HT-29 (cell line): ENCODE measurements around the gene DSC2. TPM values are rescaled to one million over a fixed set of nuclear protein-coding genes. Genes with fewer than 3 reads are reported as not detected.

Experiments used
- DNase-seq: peaks from one replicate; pipeline ENCODE4 v3.0.0-alpha.2; 2015; ENCODE audit warnings: low spot score
- total RNA-seq: library from RNA; depleted of rRNA; stranded (reverse); fragments of >200 nt; shearing (Covaris generic); gene quantifications from 2 replicates; pipeline ENCODE4 v1.2.3, GENCODE V29; 2014

The DSC2 gene
- total RNA-seq, 1 experiment from 2014 or later = 5.7 TPM

DNA sequence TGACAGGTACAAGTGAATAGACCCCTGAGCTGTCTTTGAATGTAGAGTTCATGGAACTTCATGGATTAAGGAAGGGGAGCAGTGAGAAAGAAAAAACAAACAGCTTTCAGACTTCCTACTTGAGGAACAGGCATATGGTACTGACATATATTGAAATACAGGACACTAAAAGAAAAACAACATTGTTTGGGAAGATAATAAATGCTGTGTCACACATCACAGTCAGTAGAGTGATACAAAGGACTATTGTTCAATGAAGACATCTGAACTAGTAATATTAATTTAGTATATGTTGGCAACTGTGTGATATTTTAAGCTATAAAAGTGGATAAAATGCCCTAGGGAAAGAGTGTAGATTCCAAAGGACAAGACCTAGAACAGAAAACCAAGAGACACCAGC, 3.3 kb downstream of the DSC2 start:
- no peak for DNase-seq

GRCh38 chr18:31097666-31098065, 4.6 kb downstream of the DSC2 start:
- DNase-seq = peak; percentile 52

DNA sequence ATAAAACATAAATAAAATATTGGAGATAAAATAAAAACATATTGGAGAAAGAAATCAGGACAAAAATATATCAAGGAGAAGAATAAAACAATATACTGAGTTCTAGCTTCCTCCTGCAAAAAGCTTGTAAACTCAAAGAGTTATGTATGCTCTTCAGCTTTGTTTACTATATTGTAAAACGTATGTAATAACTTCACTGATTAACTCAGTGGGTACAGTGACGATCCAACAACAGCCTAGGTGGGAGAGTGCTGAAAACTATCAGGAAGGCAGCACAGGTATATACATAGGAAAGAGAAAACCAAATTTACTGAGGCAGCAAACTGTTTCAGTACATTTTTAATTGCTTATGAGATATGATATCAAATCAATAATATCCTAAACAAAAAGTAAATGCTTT, 8.3 kb downstream of the DSC2 start:
- DNase-seq = no peak

DNA sequence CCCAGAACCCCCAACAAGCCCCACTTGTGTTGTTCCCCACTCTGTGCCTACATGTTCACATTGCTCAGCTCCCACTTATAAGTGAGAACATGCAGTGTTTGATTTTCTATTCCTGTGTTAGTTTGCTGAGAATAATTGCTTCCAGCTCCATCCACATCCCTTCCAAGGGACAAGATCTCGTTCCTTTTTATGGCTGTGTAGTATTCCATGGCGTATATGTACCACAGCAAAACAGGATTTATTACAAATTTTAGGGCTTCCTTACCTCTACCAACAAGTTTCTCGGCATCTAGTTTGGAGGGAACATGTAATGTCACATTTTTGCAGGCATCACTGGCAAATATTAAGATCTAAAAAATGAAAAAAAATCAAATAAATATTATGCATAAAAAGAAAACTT, 8.9 kb downstream of the DSC2 start:
- DNase-seq = no peak

DNA sequence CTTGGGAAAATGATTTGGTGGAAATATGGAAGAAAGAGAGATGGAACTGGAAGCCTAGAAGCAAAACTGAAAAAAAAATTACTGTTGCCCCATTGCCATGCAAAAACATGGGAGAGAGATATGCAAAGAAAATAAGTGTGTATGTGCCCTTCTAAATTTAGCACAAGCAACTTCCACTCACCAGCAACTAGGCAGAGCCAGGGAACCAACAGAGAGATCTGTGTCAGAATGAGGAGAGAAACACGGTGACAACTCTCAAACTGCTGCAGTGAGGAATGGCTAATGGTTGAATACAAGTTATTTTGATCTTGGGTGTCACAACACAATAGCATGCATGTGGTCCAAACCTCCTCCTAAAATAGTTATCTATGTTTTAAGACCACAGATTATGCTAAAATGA, 10.9 kb downstream of the DSC2 start:
- DNase-seq = no peak

GRCh38 chr18:31088532-31088931, 13.7 kb downstream of the DSC2 start:
- DNase-seq = no peak

DNA sequence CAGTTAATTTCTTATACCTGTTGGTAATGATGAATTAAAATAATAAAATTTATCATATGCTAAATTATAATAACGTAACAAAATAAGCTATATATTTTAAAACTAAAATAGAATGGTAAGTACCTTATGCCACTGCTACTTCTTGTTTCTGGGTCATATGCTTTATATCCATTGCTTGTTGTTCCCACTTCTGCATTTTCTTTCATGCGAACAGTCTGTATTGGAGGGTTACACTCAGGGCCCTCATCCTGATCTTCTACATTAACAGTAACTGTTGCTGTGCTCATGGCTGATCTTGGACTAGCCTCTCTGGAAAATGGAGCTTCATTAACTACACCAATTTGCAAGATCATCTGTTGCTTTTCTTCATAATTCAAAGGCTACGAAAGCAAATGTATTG, 22.2 kb downstream of the DSC2 start:
- no peak for DNase-seq

GRCh38 chr18:31077878-31078277, 24.3 kb downstream of the DSC2 start:
- DNase-seq = no peak

DNA sequence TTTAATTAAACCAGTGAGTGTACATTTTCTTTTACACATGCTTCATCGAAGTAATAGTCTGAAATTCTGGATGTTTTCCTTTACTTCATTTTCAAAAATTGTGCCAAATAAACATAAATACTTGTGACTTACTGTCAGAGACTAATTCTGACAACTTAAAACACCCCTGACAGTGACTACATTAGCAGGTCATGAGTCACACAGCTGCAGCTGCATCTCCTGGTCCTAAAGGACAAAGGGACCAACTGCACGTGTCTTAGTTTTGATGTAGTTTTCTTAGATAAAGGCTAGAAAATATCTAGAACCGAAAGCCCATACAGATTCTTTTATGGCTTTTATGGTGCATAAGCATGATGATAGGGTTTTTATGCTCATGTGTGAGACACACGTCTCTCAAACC, 30.0 kb downstream of the DSC2 start:
- DNase-seq = no peak

DNA sequence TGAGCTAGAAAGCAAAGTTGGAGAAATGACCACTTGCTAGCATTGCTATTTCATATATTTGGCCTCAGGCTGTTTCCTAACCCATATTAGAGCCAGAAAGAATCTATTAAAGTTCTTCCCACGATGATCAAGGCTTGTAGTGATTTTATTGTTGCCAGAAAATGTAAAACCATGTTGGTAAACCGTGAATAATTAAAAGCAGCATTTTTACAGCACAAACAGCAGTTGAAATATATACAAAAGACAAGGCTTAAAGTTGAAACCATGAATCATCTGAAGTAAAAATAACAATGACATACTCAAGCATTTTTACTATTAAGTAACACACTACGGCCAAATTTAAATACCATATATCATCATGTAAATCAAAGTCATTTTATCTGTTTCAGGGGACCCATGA, 32.0 kb downstream of the DSC2 start:
- no peak for DNase-seq

GRCh38 chr18:31066266-31066665, 36.0 kb downstream of the DSC2 start:
- no peak for DNase-seq

DNA sequence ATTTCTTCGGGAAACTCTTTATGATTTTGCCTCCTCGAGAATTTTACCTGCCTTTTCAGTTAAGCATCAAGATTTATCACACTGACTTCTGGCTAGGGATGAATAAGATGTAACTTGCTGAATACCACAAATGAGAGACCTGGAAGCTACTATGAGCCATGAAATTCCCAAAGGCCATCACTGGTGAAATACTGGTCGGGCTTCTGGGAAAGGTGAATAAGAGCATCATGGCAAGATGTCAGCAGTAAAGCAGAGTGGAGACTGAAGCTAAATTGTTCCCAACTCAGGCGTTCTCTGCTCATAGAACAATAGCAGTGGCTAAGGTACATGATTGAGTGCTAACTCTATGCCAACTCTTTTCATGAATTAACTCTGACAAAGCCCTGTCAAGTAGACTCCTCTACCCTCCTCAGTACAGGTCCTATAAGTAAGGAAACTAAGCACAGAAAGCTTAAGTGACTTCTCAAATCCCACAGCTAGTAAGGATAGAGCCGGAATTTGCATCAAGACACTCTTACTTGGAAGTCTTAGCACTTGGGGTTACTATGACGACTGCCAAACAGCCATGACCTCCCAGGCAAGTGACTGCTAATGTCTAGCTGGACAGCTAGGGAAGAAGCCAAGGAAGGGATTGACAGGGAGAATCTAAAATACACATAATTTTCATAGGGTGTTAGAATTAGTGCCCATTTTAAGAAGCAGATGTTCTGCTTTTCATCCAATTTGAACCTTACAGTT, 37.0 kb downstream of the DSC2 start:
- no peak for DNase-seq

DNA sequence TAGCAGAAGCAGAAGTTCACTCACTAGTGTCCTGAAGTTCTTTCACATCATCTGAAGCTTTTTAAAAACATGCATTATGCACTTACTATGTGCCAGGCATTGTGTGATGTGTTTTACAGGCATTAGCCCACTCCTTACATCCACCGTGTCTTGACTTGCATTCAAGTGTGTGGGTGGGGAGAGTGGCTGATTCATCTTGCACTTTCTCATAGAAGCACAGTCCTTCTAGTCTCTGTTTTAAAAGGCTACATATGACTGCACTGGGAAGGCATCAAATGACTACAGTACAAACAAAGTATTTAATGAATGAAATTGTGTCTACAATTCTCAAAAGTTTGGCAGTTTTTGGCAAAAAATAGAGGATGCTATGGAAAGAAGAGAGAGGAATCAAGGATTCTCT, 38.1 kb downstream of the DSC2 start:
- DNase-seq = no peak

- DNase-seq = no peak
Measured at GRCh38 chr18:31061945-31062344, 40.3 kb downstream of the DSC2 start.

GRCh38 chr18:31058897-31059296, 43.3 kb downstream of the DSC2 start:
- DNase-seq = no peak

DNA sequence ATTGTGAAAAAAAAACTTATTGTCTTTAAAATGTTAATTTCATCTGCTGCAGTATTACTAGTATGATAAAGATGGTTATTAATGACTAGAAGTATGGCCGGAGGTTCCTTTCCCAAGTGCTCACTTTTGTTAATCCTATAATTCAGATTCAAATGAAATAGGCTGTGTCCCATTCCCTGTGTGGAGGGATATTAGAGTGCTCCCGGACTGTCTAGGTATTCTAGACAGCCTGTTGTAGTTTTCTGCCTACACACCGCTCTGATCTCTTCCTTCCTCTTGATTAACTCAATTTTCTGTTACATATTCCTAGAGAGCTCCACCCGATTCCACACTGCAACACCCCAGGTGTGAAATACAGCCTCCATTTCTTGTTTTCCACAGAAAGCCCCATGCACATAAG, 44.3 kb downstream of the DSC2 start:
- DNase-seq = no peak

DNA sequence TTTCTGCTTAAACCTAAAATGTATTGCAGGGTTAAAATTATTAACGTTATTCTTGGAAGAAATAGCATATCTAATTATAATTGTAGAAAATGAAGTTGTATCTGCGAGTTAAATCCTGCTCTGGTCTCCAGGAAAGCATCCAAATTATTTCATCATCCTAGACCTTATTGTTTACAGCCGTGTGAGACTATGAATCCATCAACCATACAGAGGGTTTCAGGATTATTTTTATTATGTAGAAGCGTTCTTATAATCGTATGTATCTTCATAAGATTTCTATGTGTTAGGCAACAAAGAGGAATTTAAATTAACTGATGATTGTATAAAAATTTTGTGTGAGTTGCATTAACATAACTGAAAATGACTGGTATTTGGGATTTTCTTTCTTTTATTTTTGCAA, 45.2 kb downstream of the DSC2 start:
- no peak for DNase-seq

DNA sequence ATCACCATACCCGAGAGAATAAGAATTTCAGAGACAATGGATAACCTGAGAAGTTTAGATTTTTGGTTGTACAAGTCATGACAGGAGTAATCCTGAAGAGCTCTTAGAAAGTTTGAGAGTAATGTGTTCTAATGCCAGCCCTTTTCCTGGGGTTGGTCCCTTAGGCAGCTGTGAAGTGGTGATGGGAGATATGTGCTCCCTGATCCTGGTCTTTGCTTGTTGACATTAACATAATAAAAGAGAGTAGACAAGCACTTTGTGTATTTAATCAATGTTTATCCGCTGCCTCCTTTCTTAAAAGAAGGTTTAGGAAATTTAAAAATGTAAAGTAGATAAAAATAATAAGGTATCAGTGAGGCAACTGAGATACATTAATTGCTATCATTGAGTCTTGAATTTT, 45.9 kb downstream of the DSC2 start:
- no peak for DNase-seq

DNA sequence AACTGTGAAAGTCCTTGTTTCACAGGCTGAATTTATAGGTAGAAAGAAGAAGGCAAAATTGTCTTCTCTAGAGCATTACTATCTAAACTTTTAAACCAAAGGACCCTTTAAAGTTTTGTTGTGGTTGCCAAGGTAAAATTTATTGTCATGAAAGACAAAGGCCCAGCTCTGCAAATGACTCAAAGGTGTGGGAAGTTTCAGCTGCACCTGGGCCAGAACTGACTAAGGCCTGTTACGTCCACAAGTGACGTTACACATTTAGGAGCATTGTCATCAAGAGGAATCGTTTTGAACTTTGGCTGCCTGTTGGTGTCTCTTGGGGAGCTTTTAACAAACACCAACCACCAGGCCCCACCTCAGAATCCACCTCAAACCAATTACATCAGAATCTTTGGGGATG, 51.6 kb downstream of the DSC2 start:
- no peak for DNase-seq

GRCh38 chr18:31049189-31049588, 53.0 kb downstream of the DSC2 start:
- DNase-seq = no peak

GRCh38 chr18:31048216-31048615, 54.0 kb downstream of the DSC2 start:
- no peak for DNase-seq

DNA sequence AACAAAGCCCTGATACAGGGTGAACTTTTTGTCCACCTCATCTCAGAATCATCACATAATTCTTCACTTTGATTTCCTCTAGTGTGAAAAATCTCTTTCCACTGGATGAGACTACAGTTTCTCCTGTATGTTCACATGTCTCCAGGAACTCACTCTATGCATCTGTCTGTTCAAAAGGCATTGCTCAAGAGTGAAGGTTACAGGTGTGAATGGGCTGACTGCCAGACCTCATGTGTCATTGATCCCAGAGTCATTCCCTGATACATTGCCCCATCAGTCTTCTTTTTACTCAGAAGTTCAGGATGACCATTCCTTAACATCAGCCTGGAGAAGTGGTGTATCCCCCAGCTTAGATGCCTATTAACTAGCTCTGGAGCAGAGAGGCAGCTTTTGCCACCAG, 55.3 kb downstream of the DSC2 start:
- no peak for DNase-seq

- DNase-seq = no peak
Measured at GRCh38 chr18:31045599-31045998, 56.6 kb downstream of the DSC2 start.

DNA sequence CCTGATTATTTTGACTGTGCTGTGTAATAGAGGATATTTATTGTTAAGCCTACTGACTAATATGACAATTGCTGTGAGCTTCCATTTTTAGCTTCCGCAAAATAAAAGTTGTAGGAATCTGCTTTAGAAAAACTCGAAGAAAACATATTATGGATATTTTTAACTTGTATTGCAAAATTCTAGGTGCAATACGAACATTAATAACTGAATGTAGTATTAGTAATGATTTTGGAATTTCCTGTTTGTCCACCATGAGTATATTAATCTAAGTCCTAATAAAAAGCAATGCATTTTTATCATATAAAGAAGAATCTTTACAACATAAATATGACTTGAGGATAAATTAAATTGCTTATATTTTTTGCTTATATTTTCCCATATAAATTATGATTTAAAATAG, 57.3 kb downstream of the DSC2 start:
- DNase-seq = no peak
